ENCODE results near the gene STX4. TPM values are rescaled to one million over a fixed set of nuclear protein-coding genes. Genes with fewer than 3 reads are reported as not detected.

The STX4 gene
- total and polyA plus RNA-seq, 4 donors = 11.4 to 22.1 (median 17.4) TPM

GRCh38 chr16:30989469-30990047 lies 43.8 kb upstream of the STX4 start:
- no peaks in the 10 kb centered on the region for H3K9me3 ChIP-seq (ENCODE audit: control insufficient read depth in 4 of 4, low read length in 3 of 4)
- no peak for TF ChIP-seq SP1 (IDR thresholded peaks at IDR 0.05)
- no peak for TF ChIP-seq TAF1 (conservative IDR thresholded peaks at IDR 0.05)
- TF ChIP-seq FOXA1 (IDR thresholded peaks at IDR 0.05) = no peak
- TF ChIP-seq CTCF (IDR thresholded peaks at IDR 0.05; ENCODE audit: low read depth, low read length, missing input control) = no peak
- TF ChIP-seq EGR1 (IDR thresholded peaks at IDR 0.05; ENCODE audit: low read depth in 2 of 2) = no peak
- no peak for TF ChIP-seq FOXA2 (IDR thresholded peaks at IDR 0.05)
- no peak for TF ChIP-seq HNF4A (conservative IDR thresholded peaks at IDR 0.05)
- TF ChIP-seq, protein P1, sequence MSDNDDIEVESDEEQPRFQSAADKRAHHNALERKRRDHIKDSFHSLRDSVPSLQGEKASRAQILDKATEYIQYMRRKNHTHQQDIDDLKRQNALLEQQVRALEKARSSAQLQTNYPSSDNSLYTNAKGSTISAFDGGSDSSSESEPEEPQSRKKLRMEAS (IDR thresholded peaks at IDR 0.05) = no peak
- TF ChIP-seq NR2F2 (IDR thresholded peaks at IDR 0.05) = no peak
- TF ChIP-seq, protein P2, sequence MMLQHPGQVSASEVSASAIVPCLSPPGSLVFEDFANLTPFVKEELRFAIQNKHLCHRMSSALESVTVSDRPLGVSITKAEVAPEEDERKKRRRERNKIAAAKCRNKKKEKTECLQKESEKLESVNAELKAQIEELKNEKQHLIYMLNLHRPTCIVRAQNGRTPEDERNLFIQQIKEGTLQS (IDR thresholded peaks at IDR 0.05) = no peak
- TF ChIP-seq RXRA (IDR thresholded peaks at IDR 0.05) = no peak
- no peak for TF ChIP-seq GABPA (IDR thresholded peaks at IDR 0.05 in 1 of 2, conservative IDR thresholded peaks at IDR 0.05 in 1 of 2)
- no peak for TF ChIP-seq JUND (IDR thresholded peaks at IDR 0.05)
- TF ChIP-seq RAD21 (IDR thresholded peaks at IDR 0.05) = no peak
- TF ChIP-seq YY1 (IDR thresholded peaks at IDR 0.05) = no peak
- TF ChIP-seq ZBTB33 (IDR thresholded peaks at IDR 0.05) = no peak
- no peak for TF ChIP-seq HNF4G (IDR thresholded peaks at IDR 0.05)
- no peak for TF ChIP-seq REST (IDR thresholded peaks at IDR 0.05)
- H3K27ac ChIP-seq (ENCODE audit: low read depth in 1 of 2, low read length in 2 of 2) = no peak overlapping the region
- peaks cover 0 to 5% (median 0%) of the 10 kb centered on the region in 4 donors for H3K36me3 ChIP-seq (ENCODE audit: control insufficient read depth in 4 of 4, insufficient read depth in 3 of 4, low read depth in 1 of 4, low read length in 3 of 4)
- H3K4me3 ChIP-seq (ENCODE audit: low read depth in 1 of 3, low read length in 3 of 3) = no peak overlapping the region
- H3K9ac ChIP-seq (ENCODE audit: low read depth in 1 of 2, low read length in 2 of 2) = no peak overlapping the region
- peaks cover 6 to 20% (median 13%) of the 10 kb centered on the region in 4 donors for H3K4me1 ChIP-seq (ENCODE audit: control insufficient read depth in 4 of 4, insufficient read depth in 4 of 4, low read length in 3 of 4)
- DNase-seq (ENCODE audit: low spot score) = no peak
- no peaks in the 10 kb centered on the region for H3K27me3 ChIP-seq (ENCODE audit: control insufficient read depth in 4 of 4, insufficient read depth in 4 of 4, low read length in 3 of 4)
- WGBS = 90% methylated on average over 23 of the region's 23 CpGs

Measured in liver (tissue), 9 donors.